Heart left ventricle (tissue), 16 donors: ENCODE data around the gene GLB1L2. TPM values are rescaled to one million over a fixed set of nuclear protein-coding genes. Genes with fewer than 3 reads are reported as not detected.

Experiments used
- ATAC-seq, 4 donors: fragments of 200-7000 bp; cut with Tn5 transposase; one replicate each; pipeline ENCODE4 v1.9.1; 2020 to 2022; ENCODE audit warnings: moderate library complexity in 4 of 4, mild to moderate bottlenecking in 3 of 4, moderate number of reproducible peaks in 1 of 4
- DNase-seq, 5 donors: peaks; one replicate each; pipeline ENCODE4 v3.0.0-alpha.2; 2020
- H3K27ac ChIP-seq, 12 donors: fragments of 200-600 bp; sonication (generic) in 4 of 12; one replicate each; pipeline versions ENCODE4 v1.5.0 to v1.8.0; 2016 to 2022; ENCODE audit warnings: mild to moderate bottlenecking in 2 of 12
- H3K27me3 ChIP-seq, 9 donors: fragments of 200-600 bp; sonication (generic) in 2 of 9; one replicate each; pipeline versions ENCODE4 v1.5.1 to v1.8.0; 2016 to 2022; ENCODE audit warnings: mild to moderate bottlenecking in 3 of 9
- H3K36me3 ChIP-seq, 9 donors: fragments of 200-600 bp; sonication (generic) in 2 of 9; one replicate each; pipeline versions ENCODE4 v1.5.0 to v1.8.0; 2018 to 2022; ENCODE audit warnings: mild to moderate bottlenecking in 2 of 9
- H3K4me1 ChIP-seq, 12 donors: fragments of 200-600 bp; sonication (generic) in 4 of 12; one replicate each; pipeline versions ENCODE4 v1.5.0 to v1.8.0; 2016 to 2022; ENCODE audit warnings: mild to moderate bottlenecking in 3 of 12
- H3K4me3 ChIP-seq, 12 donors: fragments of 200-600 bp; sonication (generic) in 4 of 12; one replicate each; pipeline versions ENCODE4 v1.5.0 to v1.8.0; 2017 to 2022; ENCODE audit warnings: mild to moderate bottlenecking in 9 of 12, moderate library complexity in 4 of 12
- H3K9me3 ChIP-seq, 12 donors: fragments of 200-600 bp; sonication (generic) in 4 of 12; one replicate each; pipeline versions ENCODE4 v1.5.0 to v1.8.0; 2016 to 2022; ENCODE audit warnings: mild to moderate bottlenecking in 1 of 12
- POLR2A ChIP-seq, 2 donors: fragments of 450-650 bp; IDR thresholded peaks; one replicate each; pipeline ENCODE4 v1.6.1; 2017; ENCODE audit warnings: antibody characterized with exemption in 2 of 2, mild to moderate bottlenecking in 2 of 2, moderate library complexity in 2 of 2
- WGBS, 4 donors: extraction: QIAGEN DNeasy Blood & Tissue Kit in 2 of 4; methylation state at CpG; one replicate each; pipeline versions ENCODE4 v1.1.5 to v1.1.7; 2013 to 2018; 5-methylcytosine and 5-hydroxymethylcytosine counted together
- intact Hi-C, 10 donors: fragments of 100-400 bp; cut with DNase I; formaldehyde crosslinking; loops; one replicate each; pipeline versions ENCODE4 v1.11.1 to v1.14.2; 2022
- polyA plus RNA-seq, 2 donors: library from polyadenylated mRNA; stranded (reverse); fragments of 200-250 nt; gene quantifications; one replicate each; pipeline ENCODE4 v1.2.3, GENCODE V29; 2013
- total RNA-seq, 9 donors: library from RNA; depleted of rRNA in 2 of 9; stranded (reverse); fragments of >200 nt in 2 of 9; fragmentation: NEBNext Ultra II Directional in 3 of 9; extraction: Animal tissue kit (Norgen Biotek cat#: 25700) in 3 of 9; gene quantifications; one replicate each; pipeline versions ENCODE4 v1.1.0 to v1.2.4, GENCODE V29; 2016 to 2023
- TF ChIP-seq, protein P1 (sequence below), 12 donors: fragments of 200-600 bp; sonication (generic) in 4 of 12; IDR thresholded peaks; one replicate each; pipeline versions ENCODE4 v1.5.0 to v1.8.0; 2018 to 2022; ENCODE audit warnings: antibody characterized with exemption in 12 of 12, mild to moderate bottlenecking in 5 of 12
- donor health status: ischemic (EF 13 %, LVEDD 7.1; RV severe dilation, severe dysfunction).
- donor health status: healthy with polysubstance abuse.
- donor health status: DM: no; HTN: yes; CAD: no.
- donor health status: DM: no; HTN: no; CAD: no.
- donor health status: ischemic (EF 25% LVEDD 6.9; RV normal size, moderate dysfunction).
- donor health status: ischemic (EF 25% LVEDD 5.7; RV mildly dilated, moderate dysfunction).
- donor health status: healthy.
- donor health status: DM: yes; HTN: yes; CAD: no.
- donor health status: ischemic (EF 35%, LVEDD 5.7; RV mildly dilated, moderate dysfunction).
- donor health status: nonischemic (EF 11% LVEDD 7.7; RV severe dilation, severe dysfunction).
- donor health status: DM: yes; HTN: yes; CAD: no.
- donor health status: PGD.
- donor health status: ischemic (EF 29% LVEDD 5.4; RV normal size, mild dysfunction).
- donor health status: nonischemic (EF 23%, LVEDD 6.1; RV moderate dilation, normal function).

GLB1L2 gene
- total and polyA plus RNA-seq, 11 donors, result 0.15 to 1.3 (median 0.37) TPM; not detected in 2

- no peaks in the 10 kb centered on the region for H3K36me3 ChIP-seq
- peaks cover 0 to 8% (median 0%) of the 10 kb centered on the region in 12 donors for H3K4me1 ChIP-seq
- ATAC-seq (no peak), DNase-seq (no peak)
- H3K9me3 ChIP-seq, result no peaks in the 10 kb centered on the region
- WGBS, 4 donors, result 71 to 85% (median 77%) methylated on average over 11 of the region's 11 CpGs
- TF ChIP-seq POLR2A (IDR thresholded peaks at IDR 0.05), result no peak
- TF ChIP-seq, protein P1, sequence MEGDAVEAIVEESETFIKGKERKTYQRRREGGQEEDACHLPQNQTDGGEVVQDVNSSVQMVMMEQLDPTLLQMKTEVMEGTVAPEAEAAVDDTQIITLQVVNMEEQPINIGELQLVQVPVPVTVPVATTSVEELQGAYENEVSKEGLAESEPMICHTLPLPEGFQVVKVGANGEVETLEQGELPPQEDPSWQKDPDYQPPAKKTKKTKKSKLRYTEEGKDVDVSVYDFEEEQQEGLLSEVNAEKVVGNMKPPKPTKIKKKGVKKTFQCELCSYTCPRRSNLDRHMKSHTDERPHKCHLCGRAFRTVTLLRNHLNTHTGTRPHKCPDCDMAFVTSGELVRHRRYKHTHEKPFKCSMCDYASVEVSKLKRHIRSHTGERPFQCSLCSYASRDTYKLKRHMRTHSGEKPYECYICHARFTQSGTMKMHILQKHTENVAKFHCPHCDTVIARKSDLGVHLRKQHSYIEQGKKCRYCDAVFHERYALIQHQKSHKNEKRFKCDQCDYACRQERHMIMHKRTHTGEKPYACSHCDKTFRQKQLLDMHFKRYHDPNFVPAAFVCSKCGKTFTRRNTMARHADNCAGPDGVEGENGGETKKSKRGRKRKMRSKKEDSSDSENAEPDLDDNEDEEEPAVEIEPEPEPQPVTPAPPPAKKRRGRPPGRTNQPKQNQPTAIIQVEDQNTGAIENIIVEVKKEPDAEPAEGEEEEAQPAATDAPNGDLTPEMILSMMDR (IDR thresholded peaks at IDR 0.05), result no peak
- no peak overlapping the region for H3K4me3 ChIP-seq
- no peak overlapping the region for H3K27ac ChIP-seq
- intact Hi-C loops, result no loop called here
- peaks cover 5 to 66% (median 35%) of the 10 kb centered on the region in 9 donors for H3K27me3 ChIP-seq
Observed at GRCh38 chr11:134406264-134407185, 74.7 kb downstream of the GLB1L2 start.

DNA sequence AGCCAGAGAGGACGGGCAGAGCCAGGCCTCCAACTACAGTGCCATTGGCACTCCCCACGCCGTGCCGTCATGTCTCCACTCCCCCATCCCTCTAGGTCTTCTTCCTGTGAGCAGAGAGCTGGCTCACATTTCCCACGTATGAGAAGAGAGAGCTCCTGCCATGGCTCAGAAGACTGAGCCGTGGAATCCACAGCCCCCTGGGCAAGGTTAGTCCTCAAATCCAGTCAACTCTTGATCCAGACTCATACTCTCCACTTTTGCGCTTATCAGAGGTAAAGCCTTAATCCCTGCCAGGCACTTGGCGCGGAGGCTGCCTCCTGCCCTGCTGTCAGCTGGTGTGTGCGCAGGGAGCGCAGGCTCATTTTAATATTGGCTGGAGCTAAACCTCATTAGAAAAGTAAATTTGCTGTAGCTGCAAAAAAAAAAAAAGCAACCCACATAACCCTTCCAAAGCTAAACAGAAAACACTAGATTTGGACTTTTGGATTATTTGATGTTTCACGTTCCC is 75.6 kb downstream of the GLB1L2 start:
- H3K27me3 ChIP-seq, result peaks cover 7 to 63% (median 36%) of the 10 kb centered on the region in 9 donors
- TF ChIP-seq, protein P1 (IDR thresholded peaks at IDR 0.05), result no peak
- TF ChIP-seq POLR2A (IDR thresholded peaks at IDR 0.05), result no peak
- intact Hi-C loops, result no loop called here
- ATAC-seq (no peak), DNase-seq (no peak)
- no peaks in the 10 kb centered on the region for H3K9me3 ChIP-seq
- no peak overlapping the region for H3K27ac ChIP-seq
- no peaks in the 10 kb centered on the region for H3K36me3 ChIP-seq
- WGBS, 4 donors, result 60 to 74% (median 63%) methylated on average over 12 of the region's 12 CpGs
- H3K4me1 ChIP-seq, result peaks cover 0 to 13% (median under 1%) of the 10 kb centered on the region in 12 donors
- H3K4me3 ChIP-seq, result no peak overlapping the region

- ATAC-seq (no peak), DNase-seq (no peak)
- TF ChIP-seq POLR2A (IDR thresholded peaks at IDR 0.05), result no peak
- TF ChIP-seq, protein P1 (IDR thresholded peaks at IDR 0.05), result no peak
- intact Hi-C loops, result no loop called here
- H3K27me3 ChIP-seq, result peaks cover 7 to 69% (median 42%) of the 10 kb centered on the region in 9 donors
- H3K4me3 ChIP-seq, result no peak overlapping the region
- no peaks in the 10 kb centered on the region for H3K36me3 ChIP-seq
- WGBS, 4 donors, result 53 to 65% (median 62%) methylated on average over 7 to 8 of the region's 8 CpGs
- peaks cover 0 to 19% (median 2%) of the 10 kb centered on the region in 12 donors for H3K4me1 ChIP-seq
- H3K9me3 ChIP-seq, result no peaks in the 10 kb centered on the region
- no peak overlapping the region for H3K27ac ChIP-seq
Observed at GRCh38 chr11:134407923-134408322, 76.1 kb downstream of the GLB1L2 start.
